Mesenchymal stem cell (in vitro differentiated cells and primary cell): ENCODE data around the gene BTN1A1.

Experiments
- DNase-seq: peaks from one replicate; pipeline ENCODE4 v3.0.0-alpha.2; 2013
- H2AFZ ChIP-seq: one replicate; pipeline ENCODE4 v1.6.1; 2013; ENCODE audit warnings: low read depth, mild to moderate bottlenecking, control low read depth, inconsistent platforms, low read length, moderate library complexity
- H2AK5ac ChIP-seq: 2 replicates; pipeline ENCODE4 v1.6.1; 2013; ENCODE audit warnings: low read length, moderate library complexity, mild to moderate bottlenecking, inconsistent platforms; ENCODE audit not compliant: severe bottlenecking
- H2BK120ac ChIP-seq: one replicate; pipeline ENCODE4 v1.6.1; 2013; ENCODE audit warnings: low read depth, mild to moderate bottlenecking, inconsistent platforms, low read length, moderate library complexity
- H2BK12ac ChIP-seq, 2 experiments: one replicate each; pipeline ENCODE4 v1.6.1; 2013; ENCODE audit warnings: inconsistent platforms in 2 of 2, low read length in 2 of 2, mild to moderate bottlenecking in 2 of 2, moderate library complexity in 2 of 2, control low read depth in 1 of 2
- H2BK15ac ChIP-seq: one replicate; pipeline ENCODE4 v1.6.1; 2013; ENCODE audit warnings: mild to moderate bottlenecking, low read depth, inconsistent platforms; ENCODE audit not compliant: poor library complexity, severe bottlenecking
- H2BK5ac ChIP-seq: 2 replicates; pipeline ENCODE4 v1.6.1; 2013; ENCODE audit warnings: low read depth, mild to moderate bottlenecking, low read length, control low read depth, inconsistent platforms; ENCODE audit not compliant: poor library complexity, severe bottlenecking
- H3K14ac ChIP-seq, 2 experiments: one replicate each; pipeline ENCODE4 v1.6.1; 2013; ENCODE audit warnings: inconsistent platforms in 2 of 2, low read length in 2 of 2, control low read depth in 1 of 2, mild to moderate bottlenecking in 1 of 2, moderate library complexity in 1 of 2
- H3K18ac ChIP-seq, 2 experiments: one replicate each; pipeline ENCODE4 v1.6.1; 2013; ENCODE audit warnings: inconsistent platforms in 2 of 2, low read length in 2 of 2, control low read depth in 1 of 2, low read depth in 1 of 2, mild to moderate bottlenecking in 1 of 2
- H3K23ac ChIP-seq, 2 experiments: one replicate each; pipeline ENCODE4 v1.6.1; 2013; ENCODE audit warnings: inconsistent platforms in 2 of 2, low read length in 2 of 2, mild to moderate bottlenecking in 2 of 2, moderate library complexity in 2 of 2, control low read depth in 1 of 2
- H3K27ac ChIP-seq: 2 replicates; pipeline ENCODE4 v1.5.1; 2013; ENCODE audit warnings: mild to moderate bottlenecking, moderate library complexity, low read length, control low read depth, inconsistent platforms; ENCODE audit not compliant: poor library complexity, severe bottlenecking
- H3K27me3 ChIP-seq, 2 experiments: 2 replicates each; pipeline versions ENCODE4 v1.6.1 to v1.7.0; 2013; ENCODE audit warnings: low read length in 2 of 2, mild to moderate bottlenecking in 2 of 2, moderate library complexity in 2 of 2, control low read depth in 1 of 2, inconsistent platforms in 1 of 2; ENCODE audit not compliant: control insufficient read depth in 1 of 2, insufficient read depth in 1 of 2
- H3K36me3 ChIP-seq, 2 experiments: 2 replicates each; pipeline versions ENCODE4 v1.6.1 to v1.7.0; 2013; ENCODE audit warnings: low read length in 2 of 2, control low read depth in 1 of 2, inconsistent platforms in 1 of 2, low read depth in 1 of 2, mild to moderate bottlenecking in 1 of 2; ENCODE audit not compliant: insufficient read depth in 2 of 2, control insufficient read depth in 1 of 2
- H3K4ac ChIP-seq, 2 experiments: one replicate each; pipeline ENCODE4 v1.6.1; 2013; ENCODE audit warnings: inconsistent platforms in 2 of 2, low read length in 2 of 2, mild to moderate bottlenecking in 2 of 2, moderate library complexity in 2 of 2, control low read depth in 1 of 2, low read depth in 1 of 2
- H3K4me1 ChIP-seq: 2 replicates; pipeline ENCODE4 v1.6.1; 2013; ENCODE audit warnings: low read depth, low read length, control low read depth; ENCODE audit not compliant: control insufficient read depth, insufficient read depth
- H3K4me2 ChIP-seq: 2 replicates; pipeline ENCODE4 v1.6.1; 2013; ENCODE audit warnings: low read length, mild to moderate bottlenecking, inconsistent platforms; ENCODE audit not compliant: poor library complexity, severe bottlenecking
- H3K4me3 ChIP-seq, 2 experiments: 2 replicates each; pipeline versions ENCODE4 v1.5.1 to v1.7.0; 2013; ENCODE audit warnings: low read length in 2 of 2, mild to moderate bottlenecking in 2 of 2, control low read depth in 1 of 2, low read depth in 1 of 2; ENCODE audit not compliant: insufficient read depth in 1 of 2
- H3K79me1 ChIP-seq: replicated peaks from 2 replicates; pipeline ENCODE4 v1.6.1; 2013; ENCODE audit warnings: mild to moderate bottlenecking, control low read depth, low read length, inconsistent platforms; ENCODE audit not compliant: poor library complexity, severe bottlenecking
- H3K9ac ChIP-seq: 2 replicates; pipeline ENCODE4 v1.7.0; 2013; ENCODE audit warnings: mild to moderate bottlenecking, low read length, moderate library complexity
- H3K9me3 ChIP-seq: 2 replicates; pipeline ENCODE4 v1.7.0; 2013; ENCODE audit warnings: mild to moderate bottlenecking, low read length; ENCODE audit not compliant: control insufficient read depth
- H4K8ac ChIP-seq: one replicate; pipeline ENCODE4 v1.6.1; 2013; ENCODE audit warnings: inconsistent platforms, mild to moderate bottlenecking, low read length, moderate library complexity
- H4K91ac ChIP-seq: one replicate; pipeline ENCODE4 v1.6.1; 2013; ENCODE audit warnings: mild to moderate bottlenecking, low read length, inconsistent platforms
- WGBS: methylation state at CpG from one replicate; pipeline ENCODE4 v1.1.7; 2013; ENCODE audit warnings: mixed read lengths; 5-methylcytosine and 5-hydroxymethylcytosine counted together

BTN1A1 gene

DNA sequence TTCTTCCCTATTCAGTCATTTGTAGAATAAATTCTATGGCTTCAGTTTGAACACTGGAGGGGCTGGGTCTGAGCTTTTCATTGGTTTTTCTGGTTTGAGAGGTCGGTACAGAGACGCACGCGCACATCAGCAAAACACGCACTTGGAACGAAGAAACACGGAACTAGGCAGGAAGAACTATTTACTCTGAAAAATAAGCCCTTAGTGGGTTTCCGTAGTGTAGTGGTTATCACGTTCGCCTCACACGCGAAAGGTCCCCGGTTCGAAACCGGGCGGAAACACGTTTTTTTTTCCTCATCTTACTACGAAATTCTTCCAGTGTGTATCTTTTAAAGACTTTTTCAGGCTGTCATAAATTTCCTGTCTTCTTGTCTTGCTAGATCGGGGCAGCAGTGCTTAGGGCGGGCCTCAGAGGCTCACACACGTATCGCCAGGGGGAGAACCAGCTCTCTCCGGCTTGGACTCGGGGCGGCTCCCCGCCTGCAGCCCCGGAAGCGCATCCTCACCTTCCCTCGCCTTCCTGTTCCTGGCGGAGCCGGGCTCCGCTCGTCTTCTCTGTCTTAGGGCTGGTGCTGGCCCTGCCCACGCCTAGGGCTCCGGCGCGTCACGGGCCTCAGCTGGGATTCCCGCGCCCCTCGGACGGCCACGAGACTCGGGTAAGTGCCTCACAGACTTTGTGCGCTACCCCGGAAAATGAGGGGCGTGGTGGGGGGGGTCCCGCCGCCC lies 37.9 kb downstream of the BTN1A1 start, which contains the start of gene HMGN4:
TSS of gene HMGN4 (plus strand) at position 521 of the 726 bp plus-strand sequence. CDS start 6,841 bp downstream, outside the sequence.
- Histone ChIP-seq H4K8ac (peak within 1 kb of the TSS; percentile 87), H2AK5ac (peak within 1 kb of the TSS; percentile 65), H2BK5ac (peak within 1 kb of the TSS; percentile 92), H3K27me3 (no peaks in the 10 kb centered on the region), H2BK15ac (peak within 1 kb of the TSS; percentile 98), H3K79me1 (peaks cover 2% of the 10 kb centered on the region), H3K9ac (peak within 1 kb of the TSS; percentile 98), H3K4ac (peak within 1 kb of the TSS; percentile 83 to 91), H2BK120ac (peak within 1 kb of the TSS; percentile 61), H2BK12ac (no peak within 1 kb of the TSS), H3K4me2 (peak within 1 kb of the TSS; percentile 86), H4K91ac (peak within 1 kb of the TSS; percentile 87), H2AFZ (peak within 1 kb of the TSS; percentile 94), H3K14ac (no peak within 1 kb of the TSS), H3K9me3 (no peaks in the 10 kb centered on the region), H3K18ac (peak within 1 kb of the TSS; percentile 65 to 96), H3K4me3 (peak within 1 kb of the TSS; percentile 65 to 92), H3K4me1 (peaks cover 10% of the 10 kb centered on the region), H3K27ac (peak within 1 kb of the TSS; percentile 98), H3K23ac (no peak within 1 kb of the TSS), H3K36me3 (peaks cover 6 to 20% of the 10 kb centered on the region in 2 experiments)
- under 1% methylated on average over 49 of the region's 49 CpGs for WGBS
- DNase-seq, result peak; percentile 95

DNA sequence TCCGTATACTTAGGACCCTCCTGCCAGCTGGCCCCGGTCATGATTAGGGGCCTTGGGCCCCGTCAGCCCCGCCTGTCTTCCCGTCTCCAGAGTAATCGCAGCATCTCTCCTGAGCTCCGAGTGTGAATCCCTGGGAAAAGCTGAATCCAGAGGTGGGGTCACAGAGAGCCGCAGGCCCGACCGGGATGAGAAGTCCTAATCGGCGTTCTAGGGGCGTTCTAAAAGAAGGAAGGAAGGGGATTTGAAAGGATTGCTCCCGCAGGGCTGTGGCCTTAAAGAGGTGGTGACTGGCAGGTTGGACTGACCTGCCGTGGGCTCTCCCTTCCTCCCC lies 38.4 kb downstream of the BTN1A1 start:
- Histone ChIP-seq H3K79me1 (peaks cover 2% of the 10 kb centered on the region), H3K9ac (peak overlapping the region; percentile 98), H3K4me2 (peak overlapping the region; percentile 86), H2BK120ac (peak overlapping the region; percentile 61), H3K18ac (peak overlapping the region; percentile 37 to 96), H4K8ac (peak overlapping the region; percentile 87), H3K27ac (peak overlapping the region; percentile 98), H2BK5ac (peak overlapping the region; percentile 86), H3K14ac (no peak overlapping the region), H2AK5ac (peak overlapping the region; percentile 10), H2AFZ (peak overlapping the region; percentile 94), H3K4me1 (peaks cover 10% of the 10 kb centered on the region), H3K9me3 (no peaks in the 10 kb centered on the region), H2BK15ac (peak overlapping the region; percentile 98), H3K23ac (no peak overlapping the region), H3K4me3 (peak overlapping the region; percentile 65 to 92), H4K91ac (peak overlapping the region; percentile 87), H3K36me3 (peaks cover 6 to 23% of the 10 kb centered on the region in 2 experiments), H3K27me3 (no peaks in the 10 kb centered on the region), H2BK12ac (no peak overlapping the region), H3K4ac (peak overlapping the region; percentile 83 to 91)
- WGBS, result under 1% methylated on average over 14 of the region's 15 CpGs
- DNase-seq, result no peak

DNA sequence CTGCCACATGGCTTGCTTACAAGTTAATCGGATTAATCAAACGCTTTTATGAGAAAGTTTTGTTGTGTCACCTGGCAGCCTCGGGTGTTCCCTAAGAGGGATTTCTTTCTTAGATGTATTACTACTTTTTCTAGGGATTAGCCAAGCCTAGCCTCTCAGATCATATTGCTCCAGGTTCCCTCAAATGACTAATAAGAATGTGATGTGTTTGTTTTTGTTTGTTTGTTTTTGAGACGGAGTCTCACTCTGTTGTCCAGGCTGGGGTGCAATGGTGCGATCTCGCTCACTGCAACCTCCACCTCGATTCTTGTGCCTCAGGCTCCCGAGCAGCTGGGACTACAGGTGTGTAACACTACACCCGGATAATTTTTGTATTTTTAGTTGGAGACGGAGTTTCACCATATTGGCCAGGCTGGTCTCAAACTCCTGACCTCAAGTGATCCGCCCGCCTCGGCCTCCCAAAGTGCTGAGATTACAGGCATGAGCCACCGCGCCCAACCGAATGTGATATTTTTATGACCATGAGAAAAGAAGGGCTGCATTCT lies 39.0 kb downstream of the BTN1A1 start:
- H2BK15ac ChIP-seq, result no peak overlapping the region
- peak; percentile 33 for DNase-seq
- H4K8ac ChIP-seq, result no peak overlapping the region
- 70% methylated on average over 16 of the region's 16 CpGs for WGBS
- H3K14ac ChIP-seq, result no peak overlapping the region
- H2BK12ac ChIP-seq, result no peak overlapping the region
- H3K4ac ChIP-seq, result peak overlapping the region; percentile 83 to 91
- peak overlapping the region; percentile 98 for H3K27ac ChIP-seq
- no peak overlapping the region for H4K91ac ChIP-seq
- no peak overlapping the region for H2BK5ac ChIP-seq
- H2AK5ac ChIP-seq, result peak overlapping the region; percentile 65
- H3K4me1 ChIP-seq, result peaks cover 10% of the 10 kb centered on the region
- no peaks in the 10 kb centered on the region for H3K9me3 ChIP-seq
- H2AFZ ChIP-seq, result no peak overlapping the region
- peaks cover 6 to 27% of the 10 kb centered on the region in 2 experiments for H3K36me3 ChIP-seq
- peak overlapping the region; percentile 86 for H3K4me2 ChIP-seq
- no peak overlapping the region for H3K18ac ChIP-seq
- H3K4me3 ChIP-seq, result peak overlapping the region; percentile 55 to 92
- H3K23ac ChIP-seq, result no peak overlapping the region
- peak overlapping the region; percentile 61 for H2BK120ac ChIP-seq
- peaks cover 2% of the 10 kb centered on the region for H3K79me1 ChIP-seq
- peak overlapping the region; percentile 98 for H3K9ac ChIP-seq
- H3K27me3 ChIP-seq, result no peaks in the 10 kb centered on the region

DNA sequence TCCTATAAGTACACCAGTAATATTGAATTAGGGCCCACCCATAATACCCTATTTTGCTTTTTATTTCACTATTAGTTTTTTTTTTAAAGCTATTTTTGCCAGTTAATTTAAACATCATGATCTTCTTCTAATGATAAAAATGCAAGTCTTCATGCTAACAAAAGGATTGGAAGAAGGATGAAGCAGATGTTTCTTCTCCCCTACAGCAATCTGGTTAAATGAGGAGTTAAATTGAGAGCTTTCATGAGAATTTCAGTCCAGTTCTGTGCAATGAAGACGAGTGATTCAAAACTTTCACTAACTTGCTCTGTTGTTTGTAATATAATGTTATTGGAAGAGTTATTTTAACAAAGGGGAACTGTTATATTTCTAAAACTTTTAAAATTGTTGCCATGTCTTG lies 41.5 kb downstream of the BTN1A1 start:
- Histone ChIP-seq H3K27me3 (no peaks in the 10 kb centered on the region), H3K18ac (no peak overlapping the region), H3K27ac (no peak overlapping the region), H3K14ac (no peak overlapping the region), H3K79me1 (peaks cover 9% of the 10 kb centered on the region), H3K36me3 (peaks cover 14 to 52% of the 10 kb centered on the region in 2 experiments), H4K8ac (no peak overlapping the region), H2AFZ (no peak overlapping the region), H4K91ac (no peak overlapping the region), H3K9me3 (no peaks in the 10 kb centered on the region), H2BK12ac (no peak overlapping the region), H2BK15ac (no peak overlapping the region), H3K4me2 (no peak overlapping the region), H3K4ac (no peak overlapping the region), H3K4me3 (no peak overlapping the region), H3K23ac (no peak overlapping the region), H2AK5ac (no peak overlapping the region), H2BK120ac (no peak overlapping the region), H3K4me1 (peaks cover 5% of the 10 kb centered on the region), H3K9ac (peak overlapping the region; percentile 15), H2BK5ac (no peak overlapping the region)
- 100% methylated on average over 1 of the region's 1 CpG for WGBS
- no peak for DNase-seq
